ENCODE data around the gene OAS1. TPM values are rescaled to one million over a fixed set of nuclear protein-coding genes. Genes with fewer than 3 reads are reported as not detected.

OAS1 gene
- total RNA-seq, 1 donor from 2014 or later: 0.96 TPM

DNA sequence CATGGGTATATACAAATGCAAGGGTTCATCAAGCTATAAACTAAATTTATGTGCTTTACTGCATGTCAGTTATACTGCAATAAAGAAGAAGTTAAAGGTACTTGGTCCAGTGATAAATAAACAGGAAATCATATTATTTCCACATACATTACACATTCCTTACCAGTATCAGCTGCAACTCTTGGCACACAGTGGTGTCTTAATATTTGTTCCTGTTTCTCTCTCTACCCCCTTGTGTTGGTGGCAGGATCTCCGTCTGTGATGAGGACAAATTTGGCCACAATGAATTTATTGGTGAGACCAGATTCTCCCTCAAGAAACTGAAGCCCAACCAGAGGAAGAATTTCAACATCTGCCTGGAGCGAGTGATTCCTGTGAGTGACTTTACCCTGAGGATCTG lies 19.2 kb upstream of the OAS1 start:
- H3K4me1 ChIP-seq: no peaks in the 10 kb centered on the region
- H3K4me3 ChIP-seq: no peak overlapping the region
- no peak for DNase-seq (ENCODE audit: low spot score in 2 of 2)
- H3K36me3 ChIP-seq: no peaks in the 10 kb centered on the region
- no peak overlapping the region for H3K27ac ChIP-seq
- intact Hi-C loops (cut with DNase I): no loop called here
- H3K27me3 ChIP-seq: no peaks in the 10 kb centered on the region
- H3K9me3 ChIP-seq: no peaks in the 10 kb centered on the region
- TF ChIP-seq, protein P1, sequence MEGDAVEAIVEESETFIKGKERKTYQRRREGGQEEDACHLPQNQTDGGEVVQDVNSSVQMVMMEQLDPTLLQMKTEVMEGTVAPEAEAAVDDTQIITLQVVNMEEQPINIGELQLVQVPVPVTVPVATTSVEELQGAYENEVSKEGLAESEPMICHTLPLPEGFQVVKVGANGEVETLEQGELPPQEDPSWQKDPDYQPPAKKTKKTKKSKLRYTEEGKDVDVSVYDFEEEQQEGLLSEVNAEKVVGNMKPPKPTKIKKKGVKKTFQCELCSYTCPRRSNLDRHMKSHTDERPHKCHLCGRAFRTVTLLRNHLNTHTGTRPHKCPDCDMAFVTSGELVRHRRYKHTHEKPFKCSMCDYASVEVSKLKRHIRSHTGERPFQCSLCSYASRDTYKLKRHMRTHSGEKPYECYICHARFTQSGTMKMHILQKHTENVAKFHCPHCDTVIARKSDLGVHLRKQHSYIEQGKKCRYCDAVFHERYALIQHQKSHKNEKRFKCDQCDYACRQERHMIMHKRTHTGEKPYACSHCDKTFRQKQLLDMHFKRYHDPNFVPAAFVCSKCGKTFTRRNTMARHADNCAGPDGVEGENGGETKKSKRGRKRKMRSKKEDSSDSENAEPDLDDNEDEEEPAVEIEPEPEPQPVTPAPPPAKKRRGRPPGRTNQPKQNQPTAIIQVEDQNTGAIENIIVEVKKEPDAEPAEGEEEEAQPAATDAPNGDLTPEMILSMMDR (IDR thresholded peaks at IDR 0.05): no peak

DNA sequence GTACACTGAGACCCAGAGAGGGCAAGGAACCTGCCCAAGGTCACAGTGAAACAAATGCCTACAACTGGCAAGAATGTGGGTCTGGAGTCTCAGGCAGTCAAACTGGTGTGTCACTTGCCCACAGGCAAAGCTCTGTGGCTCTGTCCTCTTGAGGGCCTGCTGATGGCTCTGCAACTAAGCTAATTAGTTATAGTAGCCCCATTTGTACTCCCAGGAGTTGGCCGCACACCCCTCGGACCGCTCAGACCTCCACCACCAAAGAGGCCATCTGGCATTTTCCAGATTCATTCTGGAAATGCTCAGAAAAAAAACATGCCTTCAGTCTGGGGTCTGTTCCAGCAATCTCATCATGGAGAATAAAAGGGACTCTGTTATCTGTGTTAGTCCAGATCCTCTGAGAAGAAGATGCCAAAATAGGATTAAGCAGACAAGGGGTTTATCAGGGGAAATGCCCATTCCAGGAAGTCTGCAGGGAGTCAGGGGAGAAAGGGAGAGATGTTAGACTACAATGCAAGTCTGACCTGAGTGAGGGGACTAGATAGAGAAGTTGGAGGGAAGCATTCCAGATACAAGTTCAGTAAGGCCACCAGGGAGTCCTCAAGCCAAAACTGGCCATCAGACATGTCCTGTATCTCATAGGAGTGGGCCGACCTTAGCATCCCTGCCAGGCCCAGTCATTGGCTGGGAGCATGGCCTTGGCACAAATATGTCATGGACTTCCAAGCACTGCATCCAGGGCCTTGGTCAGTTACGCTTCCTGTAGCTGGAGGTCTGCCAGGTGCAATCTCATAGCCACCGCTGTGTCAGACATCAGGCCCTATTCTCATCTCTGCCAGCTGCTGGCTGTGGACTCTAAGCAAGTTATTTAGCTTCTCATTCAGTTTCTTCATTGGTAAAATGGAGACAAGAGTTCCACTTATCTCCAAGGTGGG lies 15.4 kb upstream of the OAS1 start:
- Histone ChIP-seq H3K27ac (no peak overlapping the region), H3K4me3 (no peak overlapping the region), H3K27me3 (no peaks in the 10 kb centered on the region), H3K9me3 (no peaks in the 10 kb centered on the region), H3K4me1 (no peaks in the 10 kb centered on the region), H3K36me3 (no peaks in the 10 kb centered on the region)
- TF ChIP-seq, protein P1 (IDR thresholded peaks at IDR 0.05): no peak
- intact Hi-C loops (cut with DNase I): no loop called here
- DNase-seq (ENCODE audit: low spot score in 2 of 2): no peak

DNA sequence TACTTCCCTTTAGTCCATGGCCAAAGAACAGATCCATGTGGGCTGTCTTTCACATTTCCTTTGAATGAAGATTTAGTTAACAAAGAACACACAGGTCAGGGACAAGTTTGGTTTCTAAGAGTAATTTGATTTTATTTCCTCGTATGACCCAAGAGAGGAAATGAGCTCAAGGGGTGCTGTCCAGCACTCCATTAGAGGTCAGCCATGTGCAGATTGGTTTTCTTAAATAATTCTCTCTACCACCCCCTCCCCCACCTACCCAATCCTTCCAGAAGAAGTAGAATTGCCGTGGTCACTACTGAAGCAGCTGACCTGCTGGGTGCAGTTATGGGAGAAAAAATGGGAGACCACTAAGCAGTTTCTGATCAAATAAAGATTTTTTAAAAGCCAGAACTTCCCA lies 13.9 kb upstream of the OAS1 start:
- intact Hi-C loops (cut with DNase I): no loop called here
- Histone ChIP-seq H3K36me3 (no peaks in the 10 kb centered on the region), H3K27me3 (no peaks in the 10 kb centered on the region), H3K4me1 (no peaks in the 10 kb centered on the region), H3K9me3 (no peaks in the 10 kb centered on the region), H3K27ac (no peak overlapping the region), H3K4me3 (no peak overlapping the region)
- TF ChIP-seq, protein P1 (IDR thresholded peaks at IDR 0.05): no peak
- DNase-seq (ENCODE audit: low spot score in 2 of 2): no peak

DNA sequence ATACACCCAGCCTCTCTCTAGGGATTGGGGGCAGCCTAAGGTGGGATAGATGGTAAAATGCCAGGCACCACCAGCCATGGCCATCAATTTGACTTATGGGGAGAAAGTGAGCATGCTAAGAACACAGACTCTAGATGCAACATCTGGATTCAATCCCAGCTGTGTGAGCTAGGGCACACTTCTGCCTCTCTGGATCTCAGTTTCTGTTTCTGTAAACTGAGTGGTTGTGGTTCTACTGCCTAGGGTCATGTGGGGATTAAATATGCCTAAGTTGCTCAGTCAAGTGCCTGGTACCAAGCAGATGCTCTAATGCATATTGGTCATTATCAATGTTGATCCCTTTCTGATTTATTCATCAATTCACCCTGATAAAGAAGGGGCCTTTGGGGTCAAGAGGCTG lies 12.6 kb upstream of the OAS1 start:
- intact Hi-C loops (cut with DNase I): no loop called here
- Histone ChIP-seq H3K4me1 (no peaks in the 10 kb centered on the region), H3K27ac (no peak overlapping the region), H3K36me3 (no peaks in the 10 kb centered on the region), H3K4me3 (no peak overlapping the region), H3K27me3 (no peaks in the 10 kb centered on the region), H3K9me3 (no peaks in the 10 kb centered on the region)
- no peak for DNase-seq (ENCODE audit: low spot score in 2 of 2)
- TF ChIP-seq, protein P1 (IDR thresholded peaks at IDR 0.05): no peak

DNA sequence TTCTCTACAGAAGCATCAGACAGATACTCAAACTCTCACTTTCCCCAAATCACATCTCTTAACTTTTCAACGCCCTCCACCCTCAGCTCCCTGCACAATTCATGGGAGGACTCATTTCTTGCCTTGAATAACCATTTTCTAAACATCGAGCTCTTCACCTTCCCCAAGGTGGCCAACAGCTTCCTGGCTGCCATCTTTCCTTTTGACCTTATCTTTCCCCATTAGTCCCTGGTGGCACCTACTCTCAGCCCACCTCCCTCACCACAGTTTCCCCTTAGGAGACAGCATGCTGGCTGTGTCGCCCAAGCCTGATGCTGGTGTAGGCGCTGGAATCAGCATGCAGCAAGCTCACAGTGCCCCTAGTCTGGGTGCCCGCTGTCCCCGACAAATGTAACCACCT lies 8.4 kb upstream of the OAS1 start:
- no peak overlapping the region for H3K27ac ChIP-seq
- no peak overlapping the region for H3K4me3 ChIP-seq
- DNase-seq (ENCODE audit: low spot score in 2 of 2): no peak
- H3K27me3 ChIP-seq: no peaks in the 10 kb centered on the region
- H3K9me3 ChIP-seq: no peaks in the 10 kb centered on the region
- TF ChIP-seq, protein P1 (IDR thresholded peaks at IDR 0.05): no peak
- intact Hi-C loops (cut with DNase I): no loop called here
- peaks cover 2 to 6% of the 10 kb centered on the region in 2 donors for H3K4me1 ChIP-seq
- H3K36me3 ChIP-seq: no peaks in the 10 kb centered on the region
